ENCODE measurements around the gene ATAT1.
A peak's percentile ranks its signal among the peaks of the same experiment; 100 is the strongest.

The ATAT1 gene

GRCh38 chr6:30612687-30613248 is 13.9 kb upstream of the ATAT1 start:
- in situ Hi-C loops (cut with MboI; ENCODE audit: low sequenced_read_pairs, unreplicated experiment) = no loop called here
- no peak for DNase-seq (ENCODE audit: low spot score)
- TF ChIP-seq CTCF (IDR thresholded peaks at IDR 0.05; ENCODE audit: borderline replicate concordance, control extremely low read depth, extremely low read depth, insufficient read depth, missing control alignments) = no peak

- in situ Hi-C loops (cut with MboI; ENCODE audit: low sequenced_read_pairs, unreplicated experiment) = no loop called here
- TF ChIP-seq CTCF (IDR thresholded peaks at IDR 0.05; ENCODE audit: borderline replicate concordance, control extremely low read depth, extremely low read depth, insufficient read depth, missing control alignments) = no peak
- no peak for DNase-seq (ENCODE audit: low spot score)
These were observed 13.2 kb upstream of the ATAT1 start for GRCh38 chr6:30613251-30614043.

GRCh38 chr6:30614044-30614842 is 12.4 kb upstream of the ATAT1 start:
- in situ Hi-C loops (cut with MboI; ENCODE audit: low sequenced_read_pairs, unreplicated experiment) = no loop called here
- DNase-seq (ENCODE audit: low spot score) = no peak
- TF ChIP-seq CTCF (IDR thresholded peaks at IDR 0.05; ENCODE audit: borderline replicate concordance, control extremely low read depth, extremely low read depth, insufficient read depth, missing control alignments) = no peak

GRCh38 chr6:30614843-30615218 is 11.8 kb upstream of the ATAT1 start:
- TF ChIP-seq CTCF (IDR thresholded peaks at IDR 0.05; ENCODE audit: borderline replicate concordance, control extremely low read depth, extremely low read depth, insufficient read depth, missing control alignments) = no peak
- in situ Hi-C loops (cut with MboI; ENCODE audit: low sequenced_read_pairs, unreplicated experiment) = no loop called here
- peak; percentile 77 for DNase-seq (ENCODE audit: low spot score)

GRCh38 chr6:30615219-30615957 is 11.3 kb upstream of the ATAT1 start:
- no peak for TF ChIP-seq CTCF (IDR thresholded peaks at IDR 0.05; ENCODE audit: borderline replicate concordance, control extremely low read depth, extremely low read depth, insufficient read depth, missing control alignments)
- in situ Hi-C loops (cut with MboI; ENCODE audit: low sequenced_read_pairs, unreplicated experiment) = no loop called here
- DNase-seq (ENCODE audit: low spot score) = no peak

All from GM13976 (cell line).